Choroid plexus epithelial cell (primary cell): ENCODE measurements around the gene MYO1A.

Source experiments
- DNase-seq: peaks from one replicate; pipeline ENCODE4 v3.0.0-alpha.2; 2010; ENCODE audit warnings: low read depth
- H3K4me3 ChIP-seq: 2 replicates; pipeline ENCODE4 v1.5.1; 2011; ENCODE audit warnings: low read depth, mild to moderate bottlenecking, control low read depth, low read length, moderate library complexity
- CTCF ChIP-seq: conservative IDR thresholded peaks from 2 replicates; pipeline ENCODE4 v1.5.1; 2011; ENCODE audit warnings: low read depth, mild to moderate bottlenecking, control low read depth, inconsistent platforms, low read length, moderate library complexity

Gene MYO1A

GRCh38 chr12:56980941-56981530, 68.9 kb downstream of the MYO1A start:
- no peak for DNase-seq
- no peak overlapping the region for H3K4me3 ChIP-seq
- no peak for TF ChIP-seq CTCF

- TF ChIP-seq CTCF = no peak
- H3K4me3 ChIP-seq = no peak overlapping the region
- no peak for DNase-seq
Measured at GRCh38 chr12:56980268-56980667, 69.7 kb downstream of the MYO1A start.

- DNase-seq = no peak
- TF ChIP-seq CTCF = no peak
- H3K4me3 ChIP-seq = no peak overlapping the region
Measured at GRCh38 chr12:56979628-56980027, 70.3 kb downstream of the MYO1A start.
